PC-9 (cell line): ENCODE data around the gene TCF20. TPM values are rescaled to one million over a fixed set of nuclear protein-coding genes. Genes with fewer than 3 reads are reported as not detected.

ENCODE experiments used
- Bru-seq: library from RNA; stranded (reverse); fragments of 400-500 nt; gene quantifications from one replicate; lab custom pipeline; 2021; lab: Mats Ljungman, UMichigan
- BruChase-seq, 2 experiments: library from RNA; stranded (reverse); fragments of 400-500 nt; gene quantifications; one replicate each; lab custom pipeline; 2021; lab: Mats Ljungman, UMichigan
- BruUV-seq: library from RNA; stranded (reverse); fragments of 400-500 nt; replicated peaks from 2 replicates; lab custom pipeline; 2021; lab: Mats Ljungman, UMichigan
- CTCF ChIA-PET: fragments of 300-600 bp; sonication (Branson Sonifier 250); formaldehyde crosslinking; loops from one replicate; lab custom pipeline; 2022; ENCODE audit warnings: antibody characterized with exemption; lab: Charles Lee
- POLR2A ChIA-PET: fragments of 300-600 bp; sonication (Branson Sonifier 250); formaldehyde crosslinking; loops from one replicate; lab custom pipeline; 2022; ENCODE audit warnings: antibody characterized with exemption; ENCODE audit not compliant: unreplicated experiment; lab: Charles Lee
- DNase-seq, 2 experiments: peaks; one replicate each; pipeline versions ENCODE4 v3.0.0 to v3.0.0-alpha.2; 2015 to 2022; ENCODE audit warnings: mixed read lengths in 1 of 2
- H2AFZ ChIP-seq: fragments of 200-600 bp; sonication (generic); 2 replicates; pipeline ENCODE4 v1.8.1; 2017; ENCODE audit warnings: antibody characterized with exemption
- H3F3A ChIP-seq: fragments of 200-600 bp; sonication (generic); 2 replicates; pipeline ENCODE4 v1.8.1; 2017; ENCODE audit warnings: antibody characterized with exemption, mild to moderate bottlenecking, low read depth; ENCODE audit not compliant: insufficient read depth
- H3K27ac ChIP-seq: fragments of 200-600 bp; sonication (generic); 2 replicates; pipeline ENCODE4 v1.6.1; 2016; ENCODE audit warnings: mixed run types
- H3K27me3 ChIP-seq: fragments of 200-600 bp; sonication (generic); 2 replicates; pipeline ENCODE4 v1.6.1; 2016; ENCODE audit warnings: low read depth, mixed run types; ENCODE audit not compliant: insufficient read depth
- H3K36me3 ChIP-seq: fragments of 200-600 bp; sonication (generic); 2 replicates; pipeline ENCODE4 v1.6.1; 2016; ENCODE audit warnings: low read depth, mixed run types
- H3K4me1 ChIP-seq: fragments of 200-600 bp; sonication (generic); replicated peaks from 2 replicates; pipeline ENCODE4 v1.6.1; 2016; ENCODE audit warnings: mixed run types; ENCODE audit not compliant: insufficient read depth
- H3K4me2 ChIP-seq: fragments of 200-600 bp; sonication (generic); 2 replicates; pipeline ENCODE4 v1.6.1; 2017; ENCODE audit warnings: mixed run types
- H3K4me3 ChIP-seq: fragments of 200-600 bp; sonication (generic); 2 replicates; pipeline ENCODE4 v1.6.1; 2016; ENCODE audit warnings: mixed run types
- H3K79me2 ChIP-seq: fragments of 200-600 bp; sonication (generic); 2 replicates; pipeline ENCODE4 v1.6.1; 2017; ENCODE audit warnings: low read depth, mixed run types
- H3K9me2 ChIP-seq: fragments of 200-600 bp; sonication (generic); 2 replicates; pipeline ENCODE4 v1.8.1; 2017; ENCODE audit warnings: mild to moderate bottlenecking; ENCODE audit not compliant: insufficient read depth
- H3K9me3 ChIP-seq: fragments of 200-600 bp; sonication (generic); 2 replicates; pipeline ENCODE4 v1.8.1; 2016; ENCODE audit warnings: low read depth; ENCODE audit not compliant: insufficient read depth
- H4K20me1 ChIP-seq: fragments of 200-600 bp; sonication (generic); 2 replicates; pipeline ENCODE4 v1.8.1; 2017; ENCODE audit not compliant: insufficient read depth
- CTCF ChIP-seq: fragments of 200-600 bp; sonication (generic); conservative IDR thresholded peaks from 2 replicates; pipeline ENCODE4 v1.6.1; 2017; ENCODE audit warnings: mixed run types, antibody characterized with exemption, mild to moderate bottlenecking, moderate library complexity
- EZH2 ChIP-seq: fragments of 200-600 bp; sonication (generic); IDR thresholded peaks from 2 replicates; pipeline ENCODE4 v1.8.0; 2017; ENCODE audit warnings: antibody characterized with exemption, low read depth
- intact Hi-C: fragments of 100-400 bp; cut with micrococcal nuclease; formaldehyde crosslinking; loops from one replicate; pipeline ENCODE4 v1.10.0; 2022; ENCODE audit not compliant: unreplicated experiment
- long read RNA-seq: library from polyadenylated mRNA; stranded (forward); transcript quantifications from one replicate; pipeline ENCODE4 v2.0.0, GENCODE V29; 2022
- total RNA-seq: library from RNA; stranded (reverse); gene quantifications from 2 replicates; pipeline ENCODE4 v1.2.3, GENCODE V29; 2021

TCF20 gene
- total RNA-seq (79.1 and 85.1 TPM in 2 replicates), Bru-seq, nascent RNA (percentile 87 among the genes with signal in this experiment), BruChase-seq, experiment 1, labeled RNA remaining after a 2-hour chase (percentile 85 among the genes with signal in this experiment), BruChase-seq, experiment 2, labeled RNA remaining after a 6-hour chase (percentile 88 among the genes with signal in this experiment)
- long read RNA-seq, full-length matches to known transcripts, result 1 of 11 reads
- long read RNA-seq, partial matches to known transcripts, result 0 of 11 reads
- long read RNA-seq, other reads (novel, unspliced or antisense), result 10 of 11 reads

DNA sequence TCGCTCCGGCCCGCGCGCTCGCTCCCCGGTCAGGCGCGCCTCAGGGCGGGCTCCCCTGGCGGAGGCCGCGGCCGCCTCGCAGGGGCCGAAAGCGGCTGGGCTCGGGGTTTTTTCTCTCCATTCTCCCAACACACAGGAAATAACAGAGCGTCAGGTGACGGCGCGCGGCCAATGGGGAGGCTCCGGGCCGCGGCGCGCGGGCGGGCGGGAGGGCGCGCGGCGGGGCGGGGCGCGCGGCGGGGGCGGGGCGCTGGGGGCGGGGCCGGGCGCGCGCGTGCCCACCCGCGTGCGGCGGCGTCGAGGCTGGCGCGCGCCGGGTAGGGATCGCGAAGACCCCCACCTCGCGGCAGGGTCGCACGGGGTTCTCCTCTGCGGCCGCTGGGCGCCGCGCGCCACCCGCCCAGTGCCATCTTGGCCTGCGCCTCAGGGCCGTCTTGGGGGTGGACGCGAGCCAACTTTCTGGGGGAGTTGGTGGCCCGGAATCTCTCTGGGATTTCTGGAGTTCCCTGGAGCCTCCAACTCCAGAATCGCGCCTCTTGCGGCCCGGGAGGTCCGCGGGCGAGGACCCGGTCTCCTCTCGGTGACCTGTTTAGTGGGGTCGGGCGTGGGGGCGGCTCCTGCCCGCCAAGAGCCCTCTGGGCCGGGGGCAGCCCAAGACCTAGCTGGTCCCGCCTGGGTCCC lies at the start of gene TCF20:
Gene TCF20, minus strand, starts transcription at position 144 of the 681 bp plus-strand sequence. CDS start 55,348 bp downstream, outside the sequence.
- peak within 1 kb of the TSS; percentile 97 for H3K4me3 ChIP-seq
- H3F3A ChIP-seq, result peaks cover 23% of the 10 kb centered on the region
- H3K9me3 ChIP-seq, result no peaks in the 10 kb centered on the region
- H4K20me1 ChIP-seq, result peaks cover 35% of the 10 kb centered on the region
- DNase-seq, result peak; percentile 51 to 69
- no peaks in the 10 kb centered on the region for H3K9me2 ChIP-seq
- peaks cover 53% of the 10 kb centered on the region for H3K79me2 ChIP-seq
- POLR2A ChIA-PET, result no interaction called here
- peak within 1 kb of the TSS; percentile 95 for H3K4me2 ChIP-seq
- peak within 1 kb of the TSS; percentile 94 for H2AFZ ChIP-seq
- H3K4me1 ChIP-seq, result peaks cover 18% of the 10 kb centered on the region
- H3K27ac ChIP-seq, result peak within 1 kb of the TSS; percentile 82
- no peak for TF ChIP-seq CTCF
- no peak for TF ChIP-seq EZH2
- BruUV-seq, result no TSS peak
- no peaks in the 10 kb centered on the region for H3K27me3 ChIP-seq
- H3K36me3 ChIP-seq, result peaks cover 9% of the 10 kb centered on the region; the same call in 1 of the 2 replicates
- CTCF ChIA-PET, result interaction anchor here (0.6 kb wide), 1 partner anchor 163 kb away, joined by 3 read pairs; no protein-coding TSS in a partner anchor
- intact Hi-C loops, result loop anchor here (5.0 kb wide), 1 partner anchor 167 kb away; no protein-coding TSS in a partner anchor

DNA sequence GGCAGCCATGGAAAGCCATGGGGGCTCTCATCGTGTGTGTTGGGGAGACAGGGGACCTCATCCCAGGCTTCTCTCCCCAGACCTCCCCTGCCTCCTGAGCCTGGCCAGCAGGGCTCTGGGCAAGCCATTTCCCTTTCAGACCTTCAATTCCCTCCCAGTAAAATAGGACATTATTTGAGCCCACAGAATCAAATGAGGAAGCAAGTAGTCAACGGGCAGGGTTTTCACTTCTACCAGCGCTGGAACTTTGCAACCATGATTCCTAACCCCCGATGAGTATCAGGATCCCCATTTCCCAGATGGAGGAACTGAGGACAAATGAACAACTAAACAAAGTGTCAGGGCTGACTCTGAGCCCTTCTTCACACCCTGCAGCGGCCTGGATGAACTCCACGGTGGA lies 48.9 kb upstream of the TCF20 start:
- H3K4me3 ChIP-seq, result no peak overlapping the region
- no peak overlapping the region for H3K4me2 ChIP-seq
- no peaks in the 10 kb centered on the region for H4K20me1 ChIP-seq
- H3K27ac ChIP-seq, result no peak overlapping the region
- peaks cover 8% of the 10 kb centered on the region for H3F3A ChIP-seq
- intact Hi-C loops, result loop anchor here (10.0 kb wide), 1 partner anchor 115 kb away; the partner anchor contains the start of gene NFAM1
- DNase-seq, result no peak
- no peaks in the 10 kb centered on the region for H3K27me3 ChIP-seq
- H3K79me2 ChIP-seq, result no peaks in the 10 kb centered on the region
- no peaks in the 10 kb centered on the region for H3K9me3 ChIP-seq
- POLR2A ChIA-PET, result no interaction called here
- peaks cover 22% of the 10 kb centered on the region for H3K4me1 ChIP-seq
- no peak overlapping the region for H2AFZ ChIP-seq
- no peaks in the 10 kb centered on the region for H3K36me3 ChIP-seq
- CTCF ChIA-PET, result no interaction called here
- TF ChIP-seq EZH2, result no peak
- BruUV-seq, result no TSS peak
- H3K9me2 ChIP-seq, result no peaks in the 10 kb centered on the region

- H3K4me1 ChIP-seq, result peaks cover 27% of the 10 kb centered on the region
- no peak overlapping the region for H3K4me3 ChIP-seq
- H4K20me1 ChIP-seq, result no peaks in the 10 kb centered on the region
- no peaks in the 10 kb centered on the region for H3K27me3 ChIP-seq
- intact Hi-C loops, result loop anchor here (10.0 kb wide), 1 partner anchor 116 kb away; the partner anchor contains the start of gene NFAM1
- H3K36me3 ChIP-seq, result no peaks in the 10 kb centered on the region
- no peak for DNase-seq
- no TSS peak for BruUV-seq
- no peaks in the 10 kb centered on the region for H3K79me2 ChIP-seq
- H3K9me2 ChIP-seq, result no peaks in the 10 kb centered on the region
- POLR2A ChIA-PET, result no interaction called here
- CTCF ChIA-PET, result no interaction called here
- no peak overlapping the region for H3K27ac ChIP-seq
- no peaks in the 10 kb centered on the region for H3K9me3 ChIP-seq
- H3K4me2 ChIP-seq, result no peak overlapping the region
- peaks cover 12% of the 10 kb centered on the region for H3F3A ChIP-seq
- H2AFZ ChIP-seq, result no peak overlapping the region
- TF ChIP-seq CTCF, result no peak
- no peak for TF ChIP-seq EZH2
These were observed 48.5 kb upstream of the TCF20 start for GRCh38 chr22:42318967-42319366.
